Activated CD4-positive, alpha-beta T cell treated with anti-CD3 and anti-CD28 coated beads for 24 hours (primary cell): Measurements from ENCODE around the gene CCDC146.
"Not testable (repeated sequence)": the region's sequence is repeated elsewhere in the genome, so short reads cannot be mapped to it uniquely, and the experiment has no call there.

Experiments used
- DNase-seq, 2 donors: peaks; one replicate each; pipeline ENCODE4 v3.0.0-alpha.2; 2020; ENCODE audit warnings: low read depth in 2 of 2

CCDC146 gene

DNA sequence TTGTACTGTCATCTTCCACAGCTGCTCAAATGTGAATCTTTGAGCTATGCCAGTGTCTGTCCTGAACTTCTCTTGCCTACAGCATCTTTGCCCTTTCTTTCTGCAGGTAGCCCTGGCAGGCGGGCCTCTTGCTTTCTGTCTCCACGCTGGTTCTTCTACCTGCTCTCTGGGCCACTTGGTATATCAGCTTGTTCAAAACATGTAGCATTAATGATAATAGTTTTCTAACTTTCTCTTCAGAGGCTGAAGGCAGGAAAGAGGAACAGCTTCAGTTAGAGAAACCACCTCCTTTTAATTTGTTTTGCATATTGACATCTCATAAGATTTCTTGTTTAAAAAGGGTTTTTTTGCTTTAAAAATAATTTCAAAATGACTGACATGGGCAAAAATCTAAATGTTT lies 78.1 kb downstream of the CCDC146 start:
- DNase-seq, result no peak

DNA sequence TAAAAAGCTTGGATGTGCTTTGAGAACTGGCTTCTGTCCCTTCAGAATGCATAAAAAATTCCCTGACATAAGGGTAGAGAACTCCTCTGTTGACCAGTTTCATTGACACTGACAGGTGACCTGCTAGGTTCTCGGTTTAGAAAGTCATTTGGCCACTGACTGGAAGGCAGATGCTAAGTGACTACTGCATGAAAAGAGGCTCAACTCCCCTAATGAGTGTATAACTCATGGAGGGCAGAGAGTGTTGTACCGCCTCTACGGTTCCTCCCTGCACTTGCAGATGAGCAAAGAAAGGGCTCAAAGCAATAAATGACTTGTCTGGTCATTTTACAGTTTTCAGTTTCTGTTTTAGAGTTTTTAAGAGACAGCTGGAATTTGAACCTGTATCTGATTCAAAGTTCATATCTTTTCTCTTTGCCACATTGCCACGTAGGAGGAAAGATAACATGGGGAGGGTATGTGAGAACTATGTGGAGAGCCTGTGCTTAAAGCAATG lies 80.1 kb downstream of the CCDC146 start:
- no peak for DNase-seq

DNA sequence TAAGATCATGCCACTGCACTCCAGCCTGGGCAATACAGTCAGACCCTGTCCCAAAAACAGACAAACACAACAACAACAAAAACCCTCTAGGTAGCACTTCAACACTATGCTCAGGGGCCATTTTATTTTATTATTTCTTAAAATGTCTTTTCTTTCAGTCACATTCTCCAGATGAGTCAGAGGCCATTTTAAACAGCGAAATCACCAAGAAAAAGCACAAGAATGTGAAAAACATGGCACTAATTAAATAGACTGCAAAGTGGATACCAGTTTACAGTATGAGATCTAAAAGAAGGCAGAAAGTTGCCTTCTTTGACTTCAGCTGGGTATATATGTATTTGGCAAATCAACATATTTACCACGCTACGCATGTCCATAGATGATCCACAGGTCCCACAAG lies 83.3 kb downstream of the CCDC146 start:
- no peak for DNase-seq

DNA sequence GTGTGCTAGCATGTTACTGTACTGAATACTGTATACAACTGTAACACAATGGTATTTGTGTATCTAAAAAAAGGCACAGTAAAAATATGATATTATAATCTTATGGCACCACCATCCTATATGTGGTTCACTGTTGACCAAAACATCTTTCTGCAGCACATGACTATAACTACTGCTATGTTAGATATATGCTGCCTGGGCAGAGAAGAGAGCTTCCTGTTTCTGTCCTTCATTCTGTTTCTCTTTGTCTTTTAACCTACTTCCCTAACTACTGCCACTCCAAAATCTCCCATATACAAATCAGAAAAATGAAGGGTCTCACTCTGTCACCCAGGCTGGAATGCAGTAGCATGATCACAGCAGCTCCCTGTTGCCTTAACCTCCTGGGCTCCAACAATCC lies 86.0 kb downstream of the CCDC146 start:
- DNase-seq, result no peak

DNA sequence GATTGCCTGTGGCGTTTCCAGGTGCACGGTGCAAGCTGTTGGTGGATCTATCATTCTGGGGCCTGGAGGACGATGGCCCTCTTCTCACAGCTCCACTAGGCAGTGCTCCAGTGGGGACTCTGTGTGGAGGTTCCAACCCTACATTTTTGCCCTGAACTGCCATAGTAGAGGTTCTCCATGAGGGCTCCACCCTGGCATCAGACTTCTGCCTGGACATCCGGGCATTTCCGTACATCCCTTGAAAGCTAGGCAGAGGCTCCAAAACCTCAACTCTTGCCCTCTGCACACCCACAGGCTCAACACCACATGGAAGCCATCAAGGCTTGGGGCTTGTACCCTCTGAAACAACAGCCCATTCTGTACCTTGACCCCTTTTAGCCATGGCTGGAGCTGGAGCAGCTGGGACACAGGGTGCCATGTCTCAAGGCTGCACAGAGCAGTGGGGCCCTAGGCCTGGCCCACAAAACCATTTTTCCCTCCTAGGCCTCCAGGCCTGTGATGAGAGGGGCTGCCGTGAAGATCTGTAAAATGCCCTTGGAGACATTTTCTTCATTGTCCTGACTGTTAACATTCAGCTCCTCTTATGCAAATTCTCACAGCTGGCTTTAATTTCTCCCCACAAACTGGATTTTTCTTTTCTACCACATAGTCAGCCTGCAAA lies 87.2 kb downstream of the CCDC146 start:
- DNase-seq, result no peak

DNA sequence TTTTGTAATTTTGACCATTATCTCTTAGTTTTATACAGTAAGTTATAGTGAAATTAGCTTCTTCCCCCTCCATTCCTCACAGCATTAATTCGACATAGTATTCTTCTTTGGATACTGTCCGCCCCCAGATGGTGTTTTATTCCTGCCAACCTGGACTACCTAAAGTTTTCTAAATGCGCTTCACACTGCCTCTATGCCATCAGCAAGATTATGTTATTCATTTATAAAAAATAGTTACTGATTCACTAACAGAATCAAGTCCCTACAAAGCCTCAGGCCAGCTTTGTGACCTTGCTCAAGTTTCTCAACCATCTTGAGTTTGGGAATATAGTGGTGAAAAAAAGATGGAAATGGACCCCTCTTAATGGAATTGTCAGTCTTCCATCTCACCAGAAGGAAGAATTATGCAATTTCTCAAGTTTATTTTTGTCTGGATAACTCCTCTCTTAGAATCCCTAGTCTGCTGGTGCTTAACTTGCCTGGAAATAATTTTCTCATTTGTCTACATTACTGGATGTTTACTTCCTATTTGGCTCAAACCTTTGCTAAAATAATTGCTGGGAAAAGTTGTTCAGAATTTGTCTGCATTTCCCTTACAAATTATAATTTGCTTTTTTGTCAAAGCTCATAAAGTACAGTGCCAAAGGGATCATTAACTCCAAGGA lies 93.9 kb downstream of the CCDC146 start:
- no peak for DNase-seq

DNA sequence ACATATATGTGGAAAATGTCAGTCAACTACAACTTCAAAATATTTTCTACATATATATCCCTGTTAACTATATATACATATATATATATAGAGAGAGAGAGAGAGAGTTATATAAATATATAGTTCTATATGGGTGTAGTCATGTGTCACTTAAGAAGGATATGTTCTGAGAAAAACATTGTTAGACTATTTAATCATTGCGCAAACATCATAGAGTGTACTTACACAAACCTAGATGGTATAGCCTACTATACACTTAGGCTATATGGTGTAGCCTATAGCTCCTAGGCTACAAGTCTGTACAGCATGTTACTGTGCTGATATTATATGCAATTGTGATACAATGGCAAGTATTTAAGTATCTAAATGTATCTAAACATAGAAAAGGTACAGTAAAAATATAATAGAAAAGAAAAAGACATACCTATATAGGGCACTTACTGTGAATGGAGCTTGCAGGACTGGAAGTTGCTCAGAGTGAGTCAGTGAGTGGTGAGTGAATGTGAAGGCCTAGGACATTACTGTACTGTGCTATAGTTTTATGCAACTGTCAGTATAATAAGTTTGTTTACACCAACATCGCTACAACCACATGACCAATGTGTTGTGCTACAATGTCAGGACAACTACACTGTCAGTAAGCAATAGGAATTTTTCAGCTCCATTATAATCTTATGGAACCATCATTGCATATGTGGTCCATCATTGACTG lies 95.2 kb downstream of the CCDC146 start:
- no peak for DNase-seq

DNA sequence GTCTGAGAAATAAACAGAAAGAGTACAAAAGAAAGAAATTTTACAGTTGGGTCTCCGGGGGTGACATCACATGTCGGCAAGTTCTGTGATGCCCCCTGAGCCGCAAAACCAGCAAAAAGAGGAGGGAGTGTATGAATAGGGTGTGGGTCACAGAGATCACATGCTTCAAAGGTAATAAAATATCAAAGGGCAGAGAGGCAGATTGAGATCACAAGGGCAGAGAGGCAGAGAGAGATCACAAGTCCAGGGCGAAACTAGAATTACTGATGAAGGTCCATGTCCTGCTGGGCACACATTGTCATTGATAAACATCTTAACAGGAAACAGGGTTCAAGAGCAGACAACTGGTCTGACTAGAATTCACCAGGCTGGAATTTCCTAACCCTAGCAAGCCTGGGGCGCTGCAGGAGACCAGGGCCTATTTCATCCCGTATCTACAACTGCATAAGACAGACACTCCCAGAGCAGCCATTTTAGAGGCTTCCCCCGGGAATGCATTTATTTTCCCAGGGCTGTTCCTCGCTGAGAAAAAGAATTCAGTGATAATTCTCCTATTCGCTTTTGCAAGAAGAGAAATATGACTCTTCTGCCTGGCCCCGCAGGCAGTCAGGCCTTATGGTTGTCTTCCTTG lies 97.4 kb downstream of the CCDC146 start:
- not testable (repeated sequence) for DNase-seq

DNA sequence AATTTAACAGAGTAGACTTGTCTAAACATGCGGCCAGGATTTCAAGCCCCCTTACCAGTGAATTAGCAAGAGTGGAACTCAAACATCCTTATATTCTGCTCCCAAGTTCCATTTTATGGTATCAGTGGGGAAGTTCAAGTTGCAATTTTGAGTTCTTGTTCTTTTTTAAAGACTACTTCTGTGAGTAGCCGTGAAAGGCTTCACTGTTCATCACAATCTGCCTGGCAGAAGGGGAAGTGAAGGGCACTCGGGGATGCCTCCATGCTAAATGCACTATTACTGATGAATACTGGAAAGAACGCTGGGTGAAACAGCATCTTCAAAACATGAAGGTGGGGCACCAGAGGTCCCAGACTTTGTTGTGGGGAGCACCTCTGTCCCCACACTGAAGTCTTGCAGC lies 99.7 kb downstream of the CCDC146 start:
- DNase-seq, result no peak

DNA sequence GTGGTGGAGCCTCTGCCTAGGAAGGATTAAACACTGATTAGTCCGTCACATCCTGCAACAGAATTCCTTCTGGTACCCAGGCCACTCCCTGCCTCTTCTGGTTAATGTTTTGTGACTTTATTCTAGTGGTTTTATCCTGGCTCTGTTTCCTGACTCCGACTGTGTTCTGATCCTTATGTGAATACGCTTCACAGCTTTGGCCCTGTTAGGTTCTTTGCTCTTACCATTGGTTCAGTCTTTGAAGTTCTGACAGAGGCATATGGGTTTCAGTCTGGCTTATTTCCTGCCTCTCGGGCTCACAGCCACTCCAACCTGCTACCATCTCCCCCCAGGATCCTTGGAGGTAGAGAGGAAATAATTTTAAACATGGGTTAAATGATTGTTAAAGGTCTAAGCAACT lies 100.4 kb downstream of the CCDC146 start:
- DNase-seq, result no peak

DNA sequence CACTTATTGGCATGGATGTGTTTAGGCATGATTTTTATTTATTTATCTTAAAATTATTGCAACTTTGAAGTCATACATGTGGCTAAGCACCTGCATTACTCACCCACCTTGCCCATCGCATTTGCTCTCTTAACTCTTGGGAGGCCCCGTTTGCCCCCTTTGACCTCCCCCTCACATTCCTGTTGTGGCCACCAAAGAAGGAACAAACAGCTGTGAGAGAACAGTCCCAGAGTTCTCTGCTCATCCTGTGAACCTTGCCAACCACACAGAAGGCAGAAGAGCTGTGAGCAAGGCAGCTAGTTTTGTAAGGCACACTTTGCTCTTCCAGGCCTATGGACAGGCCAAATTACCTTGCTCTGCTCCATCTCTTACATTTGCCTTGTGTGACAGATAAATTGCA lies 100.8 kb downstream of the CCDC146 start:
- DNase-seq, result no peak

DNA sequence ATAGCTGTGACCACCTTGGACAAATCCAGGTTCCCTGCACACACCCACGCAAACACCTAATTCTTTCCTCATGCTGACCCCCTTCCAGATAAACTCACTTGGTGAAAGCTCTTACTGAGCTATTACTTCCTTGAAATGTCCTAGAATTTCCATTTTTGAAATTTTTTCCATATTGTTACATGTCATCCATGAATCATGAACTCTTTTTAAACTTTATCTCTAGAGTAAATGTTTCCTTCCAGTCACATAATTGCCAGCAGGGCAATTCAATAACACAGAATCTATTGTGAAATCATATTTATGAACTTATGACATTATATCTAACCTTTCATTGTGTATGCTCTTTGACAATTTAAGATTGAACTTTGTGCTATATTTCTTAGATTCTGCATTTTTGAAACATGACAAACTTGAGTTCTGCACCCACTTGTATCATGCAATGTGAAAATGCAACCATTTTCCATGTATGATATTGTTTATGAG lies 104.0 kb downstream of the CCDC146 start:
- no peak for DNase-seq

DNA sequence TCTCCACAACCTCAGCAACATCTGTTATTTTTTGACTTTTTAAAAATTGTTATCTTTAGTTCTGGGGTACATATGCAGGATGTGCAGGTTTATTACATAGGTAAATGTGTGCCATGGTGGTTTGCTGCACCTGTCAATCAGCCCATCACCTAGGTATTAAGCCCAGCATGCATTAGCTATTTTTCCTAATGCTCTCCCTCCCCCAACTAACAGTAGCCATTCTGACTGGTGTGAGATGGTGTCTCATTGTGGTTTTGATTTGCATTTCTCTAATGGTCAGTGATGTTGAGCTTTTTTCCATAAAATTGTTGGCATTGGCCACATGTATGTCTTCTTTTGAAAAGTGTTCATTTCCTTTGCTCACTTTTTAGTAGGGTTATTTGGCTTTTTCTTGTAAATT lies 106.4 kb downstream of the CCDC146 start:
- DNase-seq, result not testable (repeated sequence)

DNA sequence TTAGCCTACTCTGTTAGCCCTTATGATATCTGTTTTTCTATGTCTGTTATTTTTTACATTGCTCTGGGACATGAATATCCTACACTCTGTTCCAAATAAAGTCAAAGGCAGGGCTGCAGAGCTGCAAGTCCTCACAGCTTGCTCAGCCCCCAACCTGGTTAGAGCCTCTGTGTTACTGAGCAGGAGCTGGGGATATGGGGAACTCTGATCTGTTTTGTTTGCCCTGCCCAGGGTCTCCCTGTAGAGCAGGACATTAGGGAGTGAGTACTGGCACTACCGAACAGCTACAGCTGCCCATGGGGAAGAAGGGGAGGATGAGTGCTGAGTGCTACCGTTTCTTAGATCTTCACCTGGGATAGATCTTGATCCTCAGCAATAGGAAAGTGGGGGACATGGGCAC lies 110.1 kb downstream of the CCDC146 start:
- no peak for DNase-seq

DNA sequence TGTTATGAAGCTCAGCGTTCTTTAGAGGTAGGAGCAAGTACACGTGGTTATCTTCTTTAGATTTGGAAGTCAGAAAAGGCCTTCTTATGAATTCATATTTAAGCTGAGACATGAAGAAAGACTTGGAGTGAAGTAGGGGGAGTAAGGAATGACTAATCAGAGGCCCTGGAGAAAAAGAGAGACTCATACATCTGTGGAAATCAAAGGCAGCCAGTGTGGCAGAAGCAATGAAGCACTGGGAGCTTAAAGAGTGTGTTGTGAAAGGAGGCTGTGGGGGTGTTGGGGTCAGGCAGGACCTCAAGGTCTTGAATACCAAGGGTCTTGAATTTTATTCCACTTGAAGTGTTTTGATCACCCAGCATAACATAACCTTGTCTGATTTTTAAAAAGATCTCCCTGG lies 112.9 kb downstream of the CCDC146 start:
- no peak for DNase-seq

DNA sequence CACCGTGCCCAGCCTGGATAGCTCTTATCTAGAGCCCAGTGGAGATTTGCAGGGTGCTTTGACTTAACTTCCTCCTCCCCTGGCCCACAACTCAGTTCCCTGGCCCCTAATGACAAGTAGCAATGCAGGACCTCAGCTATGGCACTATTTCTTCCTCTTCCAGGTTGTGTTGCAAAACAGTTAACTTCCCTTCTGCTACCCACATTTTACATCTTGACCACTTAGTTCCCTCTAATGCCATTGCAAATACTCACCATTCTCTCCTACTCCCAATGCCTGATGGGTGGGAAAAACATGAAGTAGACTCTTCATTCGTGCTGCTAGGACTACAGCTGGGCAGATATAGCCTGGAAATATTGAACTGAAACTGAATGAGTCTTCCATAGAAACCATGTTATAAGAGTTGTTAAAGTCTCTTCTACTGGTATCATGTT lies 116.3 kb downstream of the CCDC146 start:
- DNase-seq, result no peak

DNA sequence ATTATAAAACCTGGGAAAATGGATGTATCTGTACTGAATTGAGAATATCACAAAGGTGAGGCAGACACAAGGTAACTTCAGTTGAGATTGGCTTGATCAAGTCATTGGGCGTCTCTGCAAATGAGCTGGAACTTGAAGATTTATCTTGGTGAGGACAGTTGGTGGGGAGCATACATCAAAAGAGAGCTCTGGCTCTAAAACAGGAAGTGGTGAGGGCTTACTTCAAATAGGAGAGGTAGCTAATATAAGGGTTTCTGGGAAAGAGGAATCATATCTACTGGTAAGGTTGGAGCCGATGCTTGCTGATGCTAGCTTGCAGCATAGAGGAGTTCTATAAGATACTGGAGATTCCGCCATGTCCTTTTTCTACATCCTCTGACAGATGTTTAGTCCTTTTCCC lies 117.1 kb downstream of the CCDC146 start:
- DNase-seq, result no peak

DNA sequence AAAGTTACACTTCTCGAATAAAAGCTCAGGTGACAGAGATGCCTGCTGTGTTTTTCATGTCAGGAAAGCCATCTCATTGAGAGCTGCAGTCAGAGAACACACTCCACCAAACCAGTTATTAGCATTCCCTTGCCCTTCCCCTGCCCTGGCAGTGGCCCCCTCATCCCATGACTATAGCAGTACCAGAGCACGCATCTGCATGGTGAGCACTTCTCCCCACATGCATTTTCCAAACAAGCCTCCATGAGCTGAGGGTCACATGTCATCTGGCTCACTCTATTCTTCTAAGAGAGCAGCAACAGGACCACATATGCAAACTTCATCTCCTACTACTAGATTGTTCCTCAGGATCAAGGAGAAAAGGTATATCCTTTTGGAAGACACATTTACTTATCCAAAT lies 119.7 kb downstream of the CCDC146 start:
- no peak for DNase-seq

DNA sequence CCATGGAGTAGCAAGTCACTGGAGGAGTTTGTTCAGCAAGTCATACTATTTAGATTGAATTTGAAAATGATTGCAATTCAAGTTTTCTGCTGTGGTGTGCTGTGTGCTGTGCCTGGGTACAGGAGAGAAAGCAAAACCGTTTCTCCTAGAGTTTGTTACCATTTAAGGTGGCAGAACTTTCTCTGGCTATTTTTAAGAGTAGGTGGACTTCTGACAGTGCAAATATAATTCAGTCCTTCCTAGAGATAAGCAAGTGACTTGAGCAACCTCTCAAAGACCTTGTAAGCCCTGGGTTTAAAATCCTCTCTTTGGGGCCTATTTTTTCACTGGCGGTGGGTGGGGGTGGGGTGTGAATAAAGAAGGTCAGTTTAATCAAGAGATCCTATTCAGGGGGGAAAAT lies 120.1 kb downstream of the CCDC146 start:
- DNase-seq, result no peak

DNA sequence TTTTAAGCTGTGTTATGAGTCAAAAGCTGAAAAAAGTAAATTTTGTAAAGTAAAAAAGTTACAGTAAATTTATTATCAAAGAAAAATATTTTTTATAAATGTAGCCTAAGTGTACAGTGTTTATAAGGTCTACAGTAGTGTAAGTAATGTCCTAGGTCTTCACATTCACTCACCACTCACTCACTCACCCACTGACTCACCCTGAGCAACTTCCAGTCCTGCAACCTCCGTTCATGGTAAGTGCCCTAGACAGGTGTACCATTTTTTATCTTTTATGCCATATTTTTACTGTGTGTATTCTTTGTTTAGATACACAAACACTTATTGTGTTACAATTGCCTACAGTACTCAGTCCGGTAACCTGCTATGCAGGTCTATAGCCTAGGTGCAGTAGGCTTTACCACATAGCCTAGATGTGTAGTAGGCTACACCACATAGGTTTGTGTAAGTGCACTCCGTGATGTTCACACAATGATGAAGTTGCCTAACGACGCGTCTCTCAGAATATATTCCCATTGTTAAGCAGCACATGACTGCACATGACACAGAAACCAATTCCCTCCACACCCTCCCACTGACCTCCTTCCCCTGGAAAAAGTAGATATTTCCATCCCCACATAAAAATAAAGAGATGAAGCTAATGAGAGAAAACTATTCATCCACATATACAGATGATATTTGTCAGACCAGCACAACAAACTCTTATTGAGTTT lies 122.0 kb downstream of the CCDC146 start:
- no peak for DNase-seq

DNA sequence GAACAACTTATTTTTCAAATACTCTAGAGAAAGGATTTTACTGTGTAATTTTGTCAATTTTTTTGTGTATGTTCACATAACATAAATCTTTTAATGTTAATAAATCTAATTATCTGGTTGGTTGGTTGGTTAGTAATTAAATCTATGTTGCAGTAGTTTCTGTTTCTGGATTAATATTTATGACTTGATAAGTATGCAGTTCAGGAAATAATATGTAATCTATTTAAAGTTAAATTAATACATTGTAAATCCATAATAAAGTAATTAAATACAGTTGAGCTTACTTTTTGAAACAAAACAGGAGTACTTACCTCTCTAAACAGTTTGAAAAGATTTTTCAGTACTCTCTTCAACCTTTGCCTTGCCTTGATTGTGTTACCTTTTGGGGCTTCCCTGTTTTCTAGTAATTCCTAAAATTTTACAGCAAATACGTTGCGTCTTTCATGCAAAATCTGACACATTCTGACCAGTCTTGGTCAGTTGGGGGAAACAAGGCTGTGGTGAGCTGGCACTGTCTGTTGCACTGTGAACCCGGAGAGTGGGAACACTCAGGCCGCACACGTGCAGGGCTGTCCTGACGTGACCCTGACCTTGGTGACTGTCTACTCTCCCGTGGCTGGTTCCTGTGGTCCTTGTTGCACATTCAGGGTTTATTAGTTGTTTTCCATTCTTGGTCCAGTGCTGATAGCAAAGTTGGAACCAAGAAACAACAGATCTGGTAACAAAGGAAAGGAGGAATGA lies 122.8 kb downstream of the CCDC146 start:
- DNase-seq, result no peak
